ENCODE data around the gene COPZ2.
A peak's percentile ranks its signal among the peaks of the same experiment; 100 is the strongest.
"Not testable (repeated sequence)": the region's sequence is repeated elsewhere in the genome, so short reads cannot be mapped to it uniquely, and the experiment has no call there.

Gene COPZ2

GRCh38 chr17:47994724-47995123 is 42.9 kb downstream of the COPZ2 start:
- no peak for DNase-seq
- intact Hi-C loops (cut with DNase I) = no loop called here

- intact Hi-C loops (cut with DNase I) = no loop called here
Measured at GRCh38 chr17:47993964-47994363, 43.6 kb downstream of the COPZ2 start.

GRCh38 chr17:47993031-47993564 is 44.5 kb downstream of the COPZ2 start:
- no peak for DNase-seq

More at GRCh38 chr17:47993964-47994363, 43.6 kb downstream of the COPZ2 start:
- DNase-seq = no peak

GRCh38 chr17:47992216-47992615 is 45.4 kb downstream of the COPZ2 start:
- DNase-seq = no peak
- intact Hi-C loops (cut with DNase I) = no loop called here

More at GRCh38 chr17:47993031-47993564, 44.5 kb downstream of the COPZ2 start:
- intact Hi-C loops (cut with DNase I) = no loop called here

GRCh38 chr17:47990962-47991731 is 46.5 kb downstream of the COPZ2 start:
- DNase-seq = no peak
- intact Hi-C loops (cut with DNase I) = no loop called here

GRCh38 chr17:47989700-47990099 is 47.9 kb downstream of the COPZ2 start:
- no peak for DNase-seq
- intact Hi-C loops (cut with DNase I) = no loop called here

GRCh38 chr17:47989159-47989558 is 48.4 kb downstream of the COPZ2 start:
- DNase-seq = peak in 2 of 42 donors; percentile 33 to 47
- intact Hi-C loops (cut with DNase I) = no loop called here

- DNase-seq; intact Hi-C loops (cut with DNase I): not testable (repeated sequence)
Measured at GRCh38 chr17:47988445-47988844, 49.2 kb downstream of the COPZ2 start.

- peak in 3 of 42 donors; percentile 22 to 50 (median 26) for DNase-seq
- intact Hi-C loops (cut with DNase I) = no loop called here
Measured at GRCh38 chr17:47987240-47987835, 50.3 kb downstream of the COPZ2 start.

- DNase-seq = no peak
- intact Hi-C loops (cut with DNase I) = no loop called here
Measured at GRCh38 chr17:47986520-47986919, 51.1 kb downstream of the COPZ2 start.

- intact Hi-C loops (cut with DNase I) = no loop called here
- peak in 10 of 42 donors; percentile 19 to 72 (median 30) for DNase-seq
Measured at GRCh38 chr17:47983492-47984223, 53.9 kb downstream of the COPZ2 start.

- intact Hi-C loops (cut with DNase I) = no loop called here
Measured at GRCh38 chr17:47982645-47983390, 54.8 kb downstream of the COPZ2 start.

GRCh38 chr17:47982091-47982617 is 55.4 kb downstream of the COPZ2 start:
- intact Hi-C loops (cut with DNase I) = no loop called here
- DNase-seq = no peak

More at GRCh38 chr17:47982645-47983390, 54.8 kb downstream of the COPZ2 start:
- DNase-seq = peak in 1 of 42 donors; percentile 40

GRCh38 chr17:47981462-47981861 is 56.1 kb downstream of the COPZ2 start:
- DNase-seq = no peak
- intact Hi-C loops (cut with DNase I) = no loop called here

GRCh38 chr17:47980541-47980940 is 57.1 kb downstream of the COPZ2 start:
- no peak for DNase-seq
- intact Hi-C loops (cut with DNase I) = no loop called here

- intact Hi-C loops (cut with DNase I) = loop anchor here (2.0 kb wide), 1 partner anchor 40 kb away; no protein-coding TSS in a partner anchor
Measured at GRCh38 chr17:47978324-47978723, 59.3 kb downstream of the COPZ2 start.

More at GRCh38 chr17:47978324-47978723, 59.3 kb downstream of the COPZ2 start:
- DNase-seq = peak; percentile 35 to 86 (median 67)
